ENCODE data around the gene NEDD9. TPM values are rescaled to one million over a fixed set of nuclear protein-coding genes. Genes with fewer than 3 reads are reported as not detected.
A peak's percentile ranks its signal among the peaks of the same experiment; 100 is the strongest.

The NEDD9 gene
- total RNA-seq, 2 donors from 2014 or later: 43.4 to 73.1 TPM

- Histone ChIP-seq H3K9me3 (no peaks in the 10 kb centered on the region), H3K36me3 (no peaks in the 10 kb centered on the region), H3K27ac (peak overlapping the region; percentile 85), H3K27me3 (no peaks in the 10 kb centered on the region), H3K9ac (ENCODE audit: low read depth in 2 of 2, low read length in 2 of 2) (peak overlapping the region; percentile 65 to 100), H3K4me1 (no peaks in the 10 kb centered on the region), H3K4me3 (peak overlapping the region; percentile 56)
- intact Hi-C loops (cut with DNase I): no loop called here
- DNase-seq: no peak
- TF ChIP-seq CTCF (IDR thresholded peaks at IDR 0.05): no peak
Observed at GRCh38 chr6:11231564-11232192, 790 bp downstream of the NEDD9 start.

- Histone ChIP-seq H3K9me3 (no peaks in the 10 kb centered on the region), H3K4me3 (peak overlapping the region; percentile 56), H3K4me1 (no peaks in the 10 kb centered on the region), H3K27me3 (no peaks in the 10 kb centered on the region), H3K36me3 (no peaks in the 10 kb centered on the region), H3K9ac (ENCODE audit: low read depth in 2 of 2, low read length in 2 of 2) (peak overlapping the region; percentile 65 to 100), H3K27ac (peak overlapping the region; percentile 85)
- no peak for DNase-seq
- TF ChIP-seq CTCF (IDR thresholded peaks at IDR 0.05): no peak
- intact Hi-C loops (cut with DNase I): no loop called here
Observed at GRCh38 chr6:11231108-11231463, 1.4 kb downstream of the NEDD9 start.

GRCh38 chr6:11230158-11231107 lies 2.0 kb downstream of the NEDD9 start:
- TF ChIP-seq CTCF (IDR thresholded peaks at IDR 0.05): no peak
- H3K27ac ChIP-seq: peak overlapping the region; percentile 85
- no peaks in the 10 kb centered on the region for H3K4me1 ChIP-seq
- peak overlapping the region; percentile 56 for H3K4me3 ChIP-seq
- peak overlapping the region; percentile 47 to 100 for H3K9ac ChIP-seq (ENCODE audit: low read depth in 2 of 2, low read length in 2 of 2)
- peak; percentile 60 for DNase-seq
- intact Hi-C loops (cut with DNase I): no loop called here
- no peaks in the 10 kb centered on the region for H3K27me3 ChIP-seq
- no peaks in the 10 kb centered on the region for H3K9me3 ChIP-seq
- H3K36me3 ChIP-seq: no peaks in the 10 kb centered on the region

- Histone ChIP-seq H3K4me1 (no peaks in the 10 kb centered on the region), H3K9me3 (no peaks in the 10 kb centered on the region), H3K36me3 (no peaks in the 10 kb centered on the region), H3K27ac (peak overlapping the region; percentile 85), H3K4me3 (peak overlapping the region; percentile 56), H3K27me3 (no peaks in the 10 kb centered on the region), H3K9ac (ENCODE audit: low read depth in 2 of 2, low read length in 2 of 2) (peak overlapping the region; percentile 61 to 100)
- intact Hi-C loops (cut with DNase I): no loop called here
- no peak for TF ChIP-seq CTCF (IDR thresholded peaks at IDR 0.05)
- DNase-seq: no peak
Observed at GRCh38 chr6:11229655-11230046, 2.8 kb downstream of the NEDD9 start.

- TF ChIP-seq CTCF (IDR thresholded peaks at IDR 0.05): no peak
- intact Hi-C loops (cut with DNase I): no loop called here
- no peak for DNase-seq
- H3K9me3 ChIP-seq: no peaks in the 10 kb centered on the region
- H3K4me1 ChIP-seq: peaks cover under 1% of the 10 kb centered on the region
- no peaks in the 10 kb centered on the region for H3K27me3 ChIP-seq
- H3K4me3 ChIP-seq: peak overlapping the region; percentile 56
- H3K9ac ChIP-seq (ENCODE audit: low read depth in 2 of 2, low read length in 2 of 2): peak overlapping the region; percentile 61 to 100
- no peaks in the 10 kb centered on the region for H3K36me3 ChIP-seq
- H3K27ac ChIP-seq: peak overlapping the region; percentile 85
Observed at GRCh38 chr6:11228935-11229654, 3.4 kb downstream of the NEDD9 start.

Data from colonic mucosa (tissue), 4 donors.